IPS-20b (cell line): ENCODE data around the gene BRICD5.

Source experiments
- H3K27ac ChIP-seq: one replicate; pipeline ENCODE4 v1.5.1; 2013; ENCODE audit warnings: low read length
- H3K27me3 ChIP-seq: 2 replicates; pipeline ENCODE4 v1.6.1; 2013; ENCODE audit warnings: mild to moderate bottlenecking, low read length, inconsistent platforms; ENCODE audit not compliant: insufficient read depth
- H3K36me3 ChIP-seq: 2 replicates; pipeline ENCODE4 v1.6.1; 2013; ENCODE audit warnings: low read depth, mild to moderate bottlenecking, inconsistent platforms, low read length, moderate library complexity; ENCODE audit not compliant: insufficient read depth
- H3K4me1 ChIP-seq: 2 replicates; pipeline ENCODE4 v1.6.1; 2013; ENCODE audit warnings: mild to moderate bottlenecking, control low read depth, inconsistent platforms, low read length, moderate library complexity; ENCODE audit not compliant: insufficient read depth
- H3K4me3 ChIP-seq: 2 replicates; pipeline ENCODE4 v1.5.1; 2013; ENCODE audit warnings: mild to moderate bottlenecking, low read length, inconsistent platforms
- H3K9ac ChIP-seq: 2 replicates; pipeline ENCODE4 v1.6.1; 2013; ENCODE audit warnings: low read depth, mild to moderate bottlenecking, inconsistent platforms, low read length, moderate library complexity
- H3K9me3 ChIP-seq: 2 replicates; pipeline ENCODE4 v1.6.1; 2013; ENCODE audit warnings: mild to moderate bottlenecking, low read depth, low read length, inconsistent platforms; ENCODE audit not compliant: insufficient read depth

Gene BRICD5

DNA sequence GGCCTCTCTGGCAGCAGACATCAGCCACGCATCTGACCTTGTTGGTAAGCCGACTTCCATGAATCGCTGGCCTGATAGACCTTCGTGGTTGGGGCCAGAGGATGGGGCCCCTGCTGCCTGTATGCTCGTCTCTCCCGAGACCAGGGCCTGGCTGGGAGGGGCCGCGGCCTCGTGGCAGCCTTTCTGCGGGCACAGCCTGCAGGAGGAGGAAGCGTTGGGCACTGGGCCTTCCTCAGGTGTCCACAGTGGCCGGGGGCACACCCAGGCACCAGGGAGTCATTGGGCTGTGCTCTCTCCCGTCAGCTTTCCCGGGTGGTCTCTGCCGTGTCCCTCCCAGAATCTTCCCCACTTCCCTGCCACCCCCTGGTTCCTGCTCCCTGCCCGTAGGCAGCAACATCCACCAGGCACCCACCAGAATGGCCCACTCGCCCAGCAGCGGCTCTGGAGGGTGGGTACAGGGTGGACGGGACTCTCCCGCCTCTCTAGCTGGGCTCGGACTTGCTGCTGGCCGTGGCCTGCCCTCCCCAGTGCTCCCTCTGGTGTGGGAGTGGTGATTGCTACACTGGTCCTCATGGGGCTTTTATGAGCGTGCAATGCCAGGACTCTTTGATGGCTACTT lies 19.1 kb upstream of the BRICD5 start:
- no peak overlapping the region for H3K9ac ChIP-seq
- peaks cover 31% of the 10 kb centered on the region for H3K36me3 ChIP-seq
- no peak overlapping the region for H3K4me3 ChIP-seq
- H3K4me1 ChIP-seq: no peaks in the 10 kb centered on the region
- H3K27ac ChIP-seq: no peak overlapping the region
- no peaks in the 10 kb centered on the region for H3K27me3 ChIP-seq
- H3K9me3 ChIP-seq: no peaks in the 10 kb centered on the region

DNA sequence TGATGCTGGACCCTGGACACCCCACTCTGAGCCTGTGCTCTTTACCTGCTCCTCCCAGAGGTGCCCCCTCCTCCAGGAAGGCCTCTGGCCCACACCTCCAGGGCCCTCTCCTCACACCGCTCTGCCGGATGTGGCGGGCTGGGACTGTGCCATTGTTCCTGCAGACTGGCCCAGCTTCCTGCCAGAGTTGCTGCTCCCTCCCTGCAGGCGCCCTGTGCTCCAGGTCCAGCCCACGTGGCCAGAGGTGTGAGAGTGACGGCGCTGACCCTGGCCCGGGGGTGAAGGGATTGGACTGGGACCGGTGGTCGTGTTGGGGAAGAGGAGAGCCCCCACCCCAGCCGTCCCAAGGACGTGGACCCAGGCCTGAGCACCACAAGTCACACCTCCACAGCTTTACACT lies 18.4 kb upstream of the BRICD5 start:
- H3K9me3 ChIP-seq: no peaks in the 10 kb centered on the region
- no peaks in the 10 kb centered on the region for H3K4me1 ChIP-seq
- H3K9ac ChIP-seq: no peak overlapping the region
- no peaks in the 10 kb centered on the region for H3K27me3 ChIP-seq
- H3K36me3 ChIP-seq: peaks cover 31% of the 10 kb centered on the region
- no peak overlapping the region for H3K27ac ChIP-seq
- H3K4me3 ChIP-seq: no peak overlapping the region

DNA sequence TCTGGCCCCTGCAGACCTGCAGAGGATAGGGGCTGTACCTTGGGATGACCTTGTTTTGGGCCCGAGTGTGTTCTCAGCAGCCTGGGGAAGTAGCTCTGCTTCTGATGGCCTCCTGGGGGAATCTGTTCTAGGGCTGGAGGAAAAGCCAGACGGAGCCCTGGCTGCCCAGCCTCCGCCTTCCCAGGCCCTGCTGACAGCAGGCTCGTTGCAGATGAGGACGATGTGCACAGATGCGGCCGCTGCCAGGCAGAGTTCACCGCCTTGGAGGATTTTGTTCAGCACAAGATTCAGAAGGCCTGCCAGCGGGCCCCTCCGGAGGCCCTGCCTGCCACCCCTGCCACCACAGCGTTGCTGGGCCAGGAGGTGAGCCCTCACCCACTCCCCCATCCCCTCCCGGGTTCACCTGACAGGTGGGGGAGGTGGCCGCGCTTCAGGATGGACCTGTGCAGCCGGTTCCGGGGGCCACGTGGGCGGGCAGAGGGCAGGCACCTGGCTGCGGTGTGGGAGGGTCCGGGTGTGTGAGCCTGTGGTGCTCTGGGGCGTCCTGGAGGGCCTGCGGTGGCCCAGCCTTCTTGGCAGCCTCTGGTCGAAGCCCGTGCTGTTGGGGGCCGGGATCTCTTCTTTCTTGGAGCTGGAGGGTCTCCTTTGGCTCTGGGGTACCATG lies 17.6 kb upstream of the BRICD5 start:
- no peak overlapping the region for H3K27ac ChIP-seq
- no peak overlapping the region for H3K4me3 ChIP-seq
- no peak overlapping the region for H3K9ac ChIP-seq
- no peaks in the 10 kb centered on the region for H3K9me3 ChIP-seq
- no peaks in the 10 kb centered on the region for H3K27me3 ChIP-seq
- no peaks in the 10 kb centered on the region for H3K4me1 ChIP-seq
- peaks cover 31% of the 10 kb centered on the region for H3K36me3 ChIP-seq

DNA sequence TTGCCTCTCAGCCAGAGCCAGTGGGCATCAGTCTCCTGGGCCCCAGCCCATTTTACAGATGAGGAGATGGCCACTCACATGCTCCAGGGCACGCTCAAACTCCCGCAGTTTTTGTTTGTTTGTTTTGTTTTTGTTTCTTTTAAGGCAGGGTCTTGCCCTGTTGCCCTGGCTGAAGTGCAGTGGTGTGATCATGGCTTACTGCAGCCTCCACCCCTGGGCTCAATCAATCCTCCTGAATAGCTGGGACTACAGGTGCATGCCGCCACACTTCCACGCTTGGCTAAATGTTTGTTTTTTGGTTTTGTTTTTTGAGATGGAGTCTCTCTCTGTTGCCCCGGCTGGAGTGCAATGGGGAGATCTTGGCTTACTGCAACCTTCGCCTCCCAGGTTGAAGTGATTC lies 16.3 kb upstream of the BRICD5 start:
- Histone ChIP-seq H3K9me3 (no peaks in the 10 kb centered on the region), H3K27me3 (no peaks in the 10 kb centered on the region), H3K4me1 (no peaks in the 10 kb centered on the region), H3K27ac (no peak overlapping the region), H3K9ac (no peak overlapping the region), H3K36me3 (peaks cover 19% of the 10 kb centered on the region), H3K4me3 (no peak overlapping the region)

DNA sequence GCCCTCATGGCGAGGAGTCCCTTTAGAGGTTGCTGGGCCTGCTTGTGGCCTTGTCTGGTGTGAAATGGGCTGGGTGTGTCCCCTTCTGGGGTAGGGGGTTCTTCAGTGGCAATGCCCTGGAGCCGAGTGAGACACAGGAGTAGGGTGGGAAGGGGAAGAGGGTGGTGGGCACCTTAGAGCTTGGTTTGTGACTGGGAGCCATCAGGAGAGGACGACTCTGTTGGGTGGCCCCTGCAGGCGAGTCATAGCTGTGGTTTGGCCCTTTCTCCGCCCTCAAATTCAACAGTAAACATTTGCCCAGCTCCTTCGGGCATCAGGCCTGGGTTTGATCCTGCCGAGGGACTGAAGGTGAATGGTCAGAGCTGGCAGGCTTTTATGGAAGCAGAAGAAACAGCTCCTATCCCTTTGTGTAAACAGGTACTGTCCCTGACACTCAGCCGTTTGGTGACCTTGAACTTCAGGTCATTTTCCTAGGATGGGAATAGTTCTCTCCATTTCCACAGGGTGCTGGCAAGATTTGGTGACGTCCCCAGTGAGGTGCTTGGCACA lies 15.7 kb upstream of the BRICD5 start:
- H3K27ac ChIP-seq: no peak overlapping the region

DNA sequence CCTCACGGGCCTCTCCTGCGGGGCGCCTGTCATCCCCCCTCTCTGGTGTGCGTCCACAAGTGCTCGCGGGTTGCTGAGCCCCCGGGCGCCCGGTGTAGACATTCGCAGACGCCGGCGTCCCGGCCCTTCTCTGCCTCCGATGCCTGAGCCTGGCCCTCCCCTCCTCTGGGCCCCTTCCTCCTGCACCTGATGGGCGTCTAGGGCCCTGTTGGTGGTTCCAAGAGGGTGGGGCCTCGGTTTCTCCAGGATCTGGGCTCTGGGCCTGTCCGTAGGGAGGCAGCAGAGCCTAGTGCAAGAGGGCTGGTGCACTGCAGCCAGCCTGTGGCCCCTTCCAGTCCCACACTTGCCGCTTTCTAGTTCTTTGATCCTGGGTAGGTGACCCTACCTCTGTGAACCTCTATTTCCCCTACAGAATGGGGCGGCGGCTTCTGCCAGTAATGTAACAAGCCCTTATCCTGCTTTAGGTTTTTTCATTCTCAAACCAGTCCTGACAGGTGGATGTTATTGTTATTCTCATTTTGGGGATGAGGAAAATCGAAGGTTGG lies 13.4 kb upstream of the BRICD5 start:
- H3K9ac ChIP-seq: peak overlapping the region; percentile 92

More for the DNA sequence above, 15.7 kb upstream of the BRICD5 start:
- peaks cover 14% of the 10 kb centered on the region for H3K36me3 ChIP-seq
- H3K9me3 ChIP-seq: no peaks in the 10 kb centered on the region
- H3K27me3 ChIP-seq: no peaks in the 10 kb centered on the region
- H3K9ac ChIP-seq: no peak overlapping the region
- H3K4me1 ChIP-seq: no peaks in the 10 kb centered on the region
- no peak overlapping the region for H3K4me3 ChIP-seq

DNA sequence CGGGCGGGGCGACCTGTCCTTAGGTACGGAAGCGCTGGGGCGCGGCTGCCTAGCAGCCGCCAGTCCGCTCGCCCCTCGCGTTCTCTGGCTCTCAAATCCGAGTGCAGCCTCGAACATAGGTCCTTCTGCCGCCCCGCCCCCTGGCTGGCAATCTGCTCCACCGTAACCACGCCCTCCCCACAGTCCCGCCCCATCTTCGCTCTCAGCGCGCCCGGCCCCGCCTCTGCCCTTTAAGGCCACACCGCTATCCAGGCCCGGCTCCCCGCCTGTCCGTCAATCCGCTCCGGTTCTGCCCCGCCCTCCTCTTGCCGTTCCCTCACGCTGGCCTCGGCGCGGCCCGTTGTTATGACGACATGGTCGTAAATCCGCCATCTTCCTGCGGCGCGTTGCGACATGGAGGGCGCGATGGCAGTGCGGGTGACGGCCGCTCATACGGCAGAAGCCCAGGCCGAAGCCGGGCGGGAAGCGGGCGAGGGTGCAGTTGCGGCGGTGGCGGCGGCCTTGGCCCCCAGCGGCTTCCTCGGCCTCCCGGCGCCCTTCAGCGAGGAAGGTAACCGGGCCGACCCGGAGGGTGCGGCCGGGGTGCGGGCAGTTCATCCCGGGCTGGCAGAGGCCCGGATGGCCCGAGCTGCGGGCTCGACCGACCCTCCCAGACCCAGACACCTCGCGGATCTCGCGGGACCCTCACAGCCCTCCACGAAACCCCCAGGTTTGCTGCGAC lies 12.7 kb upstream of the BRICD5 start, which contains the start of gene E4F1:
TSS of gene E4F1 (plus strand) at position 371 of the 721 bp plus-strand sequence. CDS start at position 394, 23 bp downstream.
- peak within 1 kb of the TSS; percentile 92 for H3K9ac ChIP-seq
- H3K9me3 ChIP-seq: no peaks in the 10 kb centered on the region
- no peaks in the 10 kb centered on the region for H3K36me3 ChIP-seq
- peak within 1 kb of the TSS; percentile 78 for H3K4me3 ChIP-seq
- no peaks in the 10 kb centered on the region for H3K4me1 ChIP-seq
- H3K27me3 ChIP-seq: no peaks in the 10 kb centered on the region
- H3K27ac ChIP-seq: peak within 1 kb of the TSS; percentile 62

More for the DNA sequence above, 13.4 kb upstream of the BRICD5 start:
- peak overlapping the region; percentile 78 for H3K4me3 ChIP-seq
- H3K27ac ChIP-seq: peak overlapping the region; percentile 62
- H3K36me3 ChIP-seq: 0 out of 2 replicates have a peak, but pooled peaks cover 3% of the 10 kb centered on the region
- H3K9me3 ChIP-seq: no peaks in the 10 kb centered on the region
- no peaks in the 10 kb centered on the region for H3K27me3 ChIP-seq
- H3K4me1 ChIP-seq: no peaks in the 10 kb centered on the region

DNA sequence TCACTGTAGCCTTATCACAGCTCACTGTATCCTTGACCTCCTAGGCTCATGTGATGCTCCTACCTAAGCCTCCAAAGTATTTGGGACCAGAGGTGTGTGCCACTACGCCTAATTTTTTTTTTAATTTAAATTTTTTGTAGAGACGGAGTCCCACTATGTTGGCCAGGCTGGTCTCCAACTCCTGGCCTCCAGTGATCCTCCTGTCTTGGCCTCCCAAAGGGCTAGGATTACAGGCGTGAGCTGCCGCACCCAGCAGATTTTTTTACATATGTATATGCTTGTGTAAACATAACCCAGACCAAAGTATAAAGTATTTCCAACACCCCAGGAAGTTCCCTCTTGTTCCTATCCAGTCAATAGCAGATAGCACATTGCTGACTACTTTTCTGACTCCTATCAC lies 5.7 kb upstream of the BRICD5 start:
- Histone ChIP-seq H3K9me3 (no peaks in the 10 kb centered on the region), H3K9ac (no peak overlapping the region), H3K4me1 (peaks cover 6% of the 10 kb centered on the region; the same call in 1 of the 2 replicates), H3K27ac (no peak overlapping the region), H3K4me3 (no peak overlapping the region), H3K27me3 (no peaks in the 10 kb centered on the region), H3K36me3 (peaks cover 19% of the 10 kb centered on the region)

DNA sequence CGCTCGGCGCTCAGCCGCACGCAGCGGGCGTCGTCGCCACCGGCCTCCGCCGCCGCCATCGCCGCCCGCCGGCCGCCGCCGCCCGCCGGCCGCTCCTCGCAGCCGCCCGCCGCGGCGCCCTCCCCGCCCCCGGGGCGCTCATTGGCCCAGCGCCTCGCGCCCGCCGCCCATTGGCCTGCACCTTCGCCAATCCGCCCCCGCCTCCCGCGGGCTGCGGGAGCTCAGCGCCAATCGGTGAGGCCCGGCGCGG lies 4.0 kb upstream of the BRICD5 start, which contains the start of gene PGP:
TSS of gene PGP (minus strand) at position 122 of the 250 bp plus-strand sequence. CDS start at position 59, 63 bp downstream.
- peak within 1 kb of the TSS; percentile 99 for H3K27ac ChIP-seq
- no peaks in the 10 kb centered on the region for H3K27me3 ChIP-seq
- H3K9me3 ChIP-seq: no peaks in the 10 kb centered on the region
- peak within 1 kb of the TSS; percentile 97 for H3K4me3 ChIP-seq
- H3K36me3 ChIP-seq: peaks cover 19% of the 10 kb centered on the region
- H3K4me1 ChIP-seq: peaks cover 9% of the 10 kb centered on the region
- peak within 1 kb of the TSS; percentile 97 for H3K9ac ChIP-seq

DNA sequence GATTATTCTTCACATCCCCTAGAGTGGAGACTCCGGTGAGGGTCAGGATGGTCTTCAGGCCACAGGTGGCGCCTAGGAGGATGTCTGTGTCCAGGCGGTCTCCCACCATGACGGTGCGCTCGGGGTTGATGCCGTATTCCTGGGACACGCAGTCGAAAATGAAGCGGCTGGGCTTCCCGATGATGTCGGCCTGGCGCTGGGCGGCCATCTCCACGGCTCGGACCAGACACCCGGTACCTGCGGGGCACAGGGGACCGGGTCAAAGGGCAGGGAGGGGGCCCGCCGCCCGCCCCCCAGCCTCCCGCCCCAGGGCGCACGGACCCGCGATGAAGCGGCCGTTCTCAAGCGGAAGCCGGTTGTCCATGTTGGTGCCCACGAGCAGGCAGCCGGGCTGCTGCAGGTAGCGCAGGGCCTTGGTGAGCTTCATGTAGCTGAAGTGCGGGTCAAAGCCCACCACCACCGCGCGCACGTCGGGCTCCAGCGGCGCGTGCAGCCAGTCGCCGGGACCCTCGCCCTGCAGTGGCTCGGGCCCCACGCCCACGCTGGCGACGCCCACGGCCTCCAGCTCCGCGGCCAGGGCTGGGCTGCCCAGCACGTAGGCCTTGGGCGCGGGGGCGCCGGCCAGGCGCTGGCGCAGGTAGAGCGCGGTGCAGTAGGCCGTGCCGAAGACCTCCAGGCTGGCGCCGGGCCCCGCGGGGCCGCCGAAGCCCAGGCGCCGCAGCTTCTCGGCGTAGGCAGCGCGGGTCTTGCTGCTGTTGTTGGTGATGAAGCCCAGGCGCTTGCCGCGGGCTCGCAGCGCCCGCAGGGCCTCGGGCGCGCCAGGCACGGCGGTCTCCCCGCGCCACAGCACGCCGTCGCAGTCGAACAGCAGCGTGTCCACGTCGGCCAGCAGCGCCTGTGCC lies 3.4 kb upstream of the BRICD5 start:
- H3K27me3 ChIP-seq: no peaks in the 10 kb centered on the region
- peak overlapping the region; percentile 84 for H3K4me3 ChIP-seq
- no peak overlapping the region for H3K27ac ChIP-seq
- H3K9ac ChIP-seq: peak overlapping the region; percentile 80; the same call in 1 of the 2 replicates
- peaks cover 19% of the 10 kb centered on the region for H3K36me3 ChIP-seq
- no peaks in the 10 kb centered on the region for H3K9me3 ChIP-seq
- peaks cover 9% of the 10 kb centered on the region for H3K4me1 ChIP-seq
